Mammary epithelial cell (primary cell): ENCODE measurements around the gene GFI1.

Experiments
- CTCF ChIP-seq, 2 donors: IDR thresholded peaks in 1 of 2; conservative IDR thresholded peaks in 1 of 2; 2 replicates each; pipeline ENCODE4 v1.5.1; 2011 to 2012; ENCODE audit warnings: inconsistent platforms in 2 of 2, low read length in 2 of 2, mild to moderate bottlenecking in 2 of 2, control low read depth in 1 of 2, low read depth in 1 of 2; ENCODE audit not compliant: insufficient read depth in 1 of 2; ENCODE audit errors: extremely low read depth in 1 of 2
- EZH2 ChIP-seq: IDR thresholded peaks from 2 replicates; pipeline ENCODE4 v1.6.1; 2012; ENCODE audit warnings: low read length, inconsistent platforms, borderline replicate concordance

- no peak for TF ChIP-seq EZH2
- no peak for TF ChIP-seq CTCF (conservative IDR thresholded peaks at IDR 0.05 in 1 of 2, IDR thresholded peaks at IDR 0.05 in 1 of 2; ENCODE audit: extremely low read depth in 1 of 2, insufficient read depth in 1 of 2, low read depth in 1 of 2, low read length in 2 of 2)
Observed at GRCh38 chr1:92511541-92511940, 24.8 kb upstream of the GFI1 start.
